ENCODE data around the gene DDB1.

Gene DDB1

GRCh38 chr11:61264371-61264770 lies 68.5 kb downstream of the DDB1 start:
- H3K9me3 ChIP-seq (ENCODE audit: insufficient read depth, low read depth, low read length): peaks cover 2% of the 10 kb centered on the region
- H3K18ac ChIP-seq (ENCODE audit: low read length): no peak overlapping the region
- H3K27me3 ChIP-seq (ENCODE audit: insufficient read depth, low read length): no peaks in the 10 kb centered on the region
- H3K79me1 ChIP-seq (ENCODE audit: low read length): no peaks in the 10 kb centered on the region
- no peak overlapping the region for H3K23ac ChIP-seq (ENCODE audit: low read length)
- no peak overlapping the region for H2AFZ ChIP-seq (ENCODE audit: insufficient read depth, low read length, poor library complexity)
- no peak overlapping the region for H2AK5ac ChIP-seq (ENCODE audit: low read length)
- no peak overlapping the region for H3K27ac ChIP-seq (ENCODE audit: low read depth, low read length)
- H3K4me2 ChIP-seq (ENCODE audit: low read length): no peak overlapping the region
- H3K4me1 ChIP-seq (ENCODE audit: control insufficient read depth in 1 of 2, insufficient read depth in 2 of 2, low read length in 2 of 2): no peaks in the 10 kb centered on the region
- no peak overlapping the region for H3K4ac ChIP-seq (ENCODE audit: low read depth, low read length)
- no peak overlapping the region for H4K8ac ChIP-seq (ENCODE audit: low read depth, low read length)
- H3K4me3 ChIP-seq (ENCODE audit: low read depth, low read length): no peak overlapping the region
- H3K14ac ChIP-seq (ENCODE audit: low read length): no peak overlapping the region
- H3K79me2 ChIP-seq (ENCODE audit: control insufficient read depth, insufficient read depth, low read length, poor library complexity): no peaks in the 10 kb centered on the region
- DNase-seq: no peak
- H4K12ac ChIP-seq (ENCODE audit: low read depth, low read length): no peak overlapping the region
- peaks cover 0 to 2% of the 10 kb centered on the region in 2 experiments for H3K36me3 ChIP-seq (ENCODE audit: control insufficient read depth in 1 of 2, insufficient read depth in 2 of 2, low read length in 2 of 2)
- no peak overlapping the region for H2BK12ac ChIP-seq (ENCODE audit: low read length)
- WGBS (ENCODE audit: extremely low coverage, insufficient coverage, insufficient read length): no CpG with 5 or more reads among the region's 6 CpGs
- H3K9ac ChIP-seq (ENCODE audit: low read length): no peak overlapping the region
- no peak overlapping the region for H4K91ac ChIP-seq (ENCODE audit: low read depth, low read length)
- H2BK120ac ChIP-seq (ENCODE audit: insufficient read depth, low read length, poor library complexity): no peak overlapping the region
- H2BK5ac ChIP-seq (ENCODE audit: low read depth, low read length, poor library complexity): no peak overlapping the region

- Histone ChIP-seq H3K14ac (ENCODE audit: low read length) (no peak overlapping the region), H3K9ac (ENCODE audit: low read length) (no peak overlapping the region), H2BK12ac (ENCODE audit: low read length) (no peak overlapping the region), H4K8ac (ENCODE audit: low read depth, low read length) (no peak overlapping the region), H2AFZ (ENCODE audit: insufficient read depth, low read length, poor library complexity) (no peak overlapping the region), H4K91ac (ENCODE audit: low read depth, low read length) (no peak overlapping the region), H3K27me3 (ENCODE audit: insufficient read depth, low read length) (no peaks in the 10 kb centered on the region), H3K36me3 (ENCODE audit: control insufficient read depth in 1 of 2, insufficient read depth in 2 of 2, low read length in 2 of 2) (peaks cover 0 to 6% of the 10 kb centered on the region in 2 experiments), H3K4ac (ENCODE audit: low read depth, low read length) (no peak overlapping the region), H2BK5ac (ENCODE audit: low read depth, low read length, poor library complexity) (no peak overlapping the region), H3K27ac (ENCODE audit: low read depth, low read length) (no peak overlapping the region), H3K23ac (ENCODE audit: low read length) (no peak overlapping the region), H3K4me3 (ENCODE audit: low read depth, low read length) (no peak overlapping the region), H3K4me2 (ENCODE audit: low read length) (no peak overlapping the region), H3K4me1 (ENCODE audit: control insufficient read depth in 1 of 2, insufficient read depth in 2 of 2, low read length in 2 of 2) (no peaks in the 10 kb centered on the region), H2BK120ac (ENCODE audit: insufficient read depth, low read length, poor library complexity) (no peak overlapping the region), H3K18ac (ENCODE audit: low read length) (no peak overlapping the region), H3K9me3 (ENCODE audit: insufficient read depth, low read depth, low read length) (no peaks in the 10 kb centered on the region), H2AK5ac (ENCODE audit: low read length) (no peak overlapping the region), H3K79me2 (ENCODE audit: control insufficient read depth, insufficient read depth, low read length, poor library complexity) (no peaks in the 10 kb centered on the region), H3K79me1 (ENCODE audit: low read length) (no peaks in the 10 kb centered on the region), H4K12ac (ENCODE audit: low read depth, low read length) (no peak overlapping the region)
- no CpG with 5 or more reads among the region's 6 CpGs for WGBS (ENCODE audit: extremely low coverage, insufficient coverage, insufficient read length)
- no peak for DNase-seq
Measured at GRCh38 chr11:61259363-61259762, 73.5 kb downstream of the DDB1 start.

DNA sequence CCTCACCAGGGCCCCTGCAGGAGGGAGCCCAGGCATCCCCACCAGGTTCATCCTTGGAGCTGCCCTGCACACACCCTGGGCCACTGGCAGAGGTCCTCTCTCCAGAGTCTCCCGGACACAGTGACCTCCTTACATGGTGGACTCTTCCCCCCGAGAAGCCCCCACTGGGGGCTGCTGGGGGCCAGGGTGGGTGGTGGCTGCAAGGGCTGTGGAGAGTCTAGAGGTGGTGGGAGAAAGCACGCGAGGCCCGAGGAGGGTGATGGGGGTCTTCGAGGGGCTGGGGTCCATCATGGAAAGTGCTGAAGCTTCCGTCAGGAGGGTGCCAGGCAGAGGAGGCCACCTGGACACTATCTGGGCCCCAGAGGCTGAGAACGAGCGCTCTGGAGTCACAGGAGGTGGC lies 74.4 kb downstream of the DDB1 start:
- Histone ChIP-seq H3K9ac (ENCODE audit: low read length) (no peak overlapping the region), H3K4ac (ENCODE audit: low read depth, low read length) (no peak overlapping the region), H4K12ac (ENCODE audit: low read depth, low read length) (no peak overlapping the region), H3K27ac (ENCODE audit: low read depth, low read length) (no peak overlapping the region), H4K8ac (ENCODE audit: low read depth, low read length) (no peak overlapping the region), H3K18ac (ENCODE audit: low read length) (no peak overlapping the region), H3K14ac (ENCODE audit: low read length) (no peak overlapping the region), H3K4me2 (ENCODE audit: low read length) (no peak overlapping the region), H2BK12ac (ENCODE audit: low read length) (no peak overlapping the region), H3K4me3 (ENCODE audit: low read depth, low read length) (no peak overlapping the region), H2AK5ac (ENCODE audit: low read length) (no peak overlapping the region), H2BK120ac (ENCODE audit: insufficient read depth, low read length, poor library complexity) (no peak overlapping the region), H3K23ac (ENCODE audit: low read length) (no peak overlapping the region), H3K36me3 (ENCODE audit: control insufficient read depth in 1 of 2, insufficient read depth in 2 of 2, low read length in 2 of 2) (peaks cover 0 to 6% of the 10 kb centered on the region in 2 experiments), H4K91ac (ENCODE audit: low read depth, low read length) (no peak overlapping the region), H3K79me1 (ENCODE audit: low read length) (no peaks in the 10 kb centered on the region), H3K27me3 (ENCODE audit: insufficient read depth, low read length) (no peaks in the 10 kb centered on the region), H3K9me3 (ENCODE audit: insufficient read depth, low read depth, low read length) (no peaks in the 10 kb centered on the region), H3K4me1 (ENCODE audit: control insufficient read depth in 1 of 2, insufficient read depth in 2 of 2, low read length in 2 of 2) (no peaks in the 10 kb centered on the region), H2BK5ac (ENCODE audit: low read depth, low read length, poor library complexity) (no peak overlapping the region), H3K79me2 (ENCODE audit: control insufficient read depth, insufficient read depth, low read length, poor library complexity) (no peaks in the 10 kb centered on the region), H2AFZ (ENCODE audit: insufficient read depth, low read length, poor library complexity) (no peak overlapping the region)
- no peak for DNase-seq
- no CpG with 5 or more reads among the region's 9 CpGs for WGBS (ENCODE audit: extremely low coverage, insufficient coverage, insufficient read length)

GRCh38 chr11:61256710-61257482 lies 76.0 kb downstream of the DDB1 start:
- no peaks in the 10 kb centered on the region for H3K9me3 ChIP-seq (ENCODE audit: insufficient read depth, low read depth, low read length)
- no peak overlapping the region for H3K4ac ChIP-seq (ENCODE audit: low read depth, low read length)
- H4K91ac ChIP-seq (ENCODE audit: low read depth, low read length): no peak overlapping the region
- H2BK12ac ChIP-seq (ENCODE audit: low read length): no peak overlapping the region
- no peak overlapping the region for H3K14ac ChIP-seq (ENCODE audit: low read length)
- no peak overlapping the region for H2BK120ac ChIP-seq (ENCODE audit: insufficient read depth, low read length, poor library complexity)
- no peak overlapping the region for H2BK5ac ChIP-seq (ENCODE audit: low read depth, low read length, poor library complexity)
- H3K18ac ChIP-seq (ENCODE audit: low read length): no peak overlapping the region
- H3K23ac ChIP-seq (ENCODE audit: low read length): no peak overlapping the region
- H3K4me2 ChIP-seq (ENCODE audit: low read length): no peak overlapping the region
- H4K12ac ChIP-seq (ENCODE audit: low read depth, low read length): no peak overlapping the region
- H3K9ac ChIP-seq (ENCODE audit: low read length): no peak overlapping the region
- H2AFZ ChIP-seq (ENCODE audit: insufficient read depth, low read length, poor library complexity): no peak overlapping the region
- no peak overlapping the region for H3K4me3 ChIP-seq (ENCODE audit: low read depth, low read length)
- no peak overlapping the region for H3K27ac ChIP-seq (ENCODE audit: low read depth, low read length)
- H3K79me1 ChIP-seq (ENCODE audit: low read length): no peaks in the 10 kb centered on the region
- DNase-seq: no peak
- no CpG with 5 or more reads among the region's 18 CpGs for WGBS (ENCODE audit: extremely low coverage, insufficient coverage, insufficient read length)
- H3K79me2 ChIP-seq (ENCODE audit: control insufficient read depth, insufficient read depth, low read length, poor library complexity): no peaks in the 10 kb centered on the region
- peaks cover 0 to 6% of the 10 kb centered on the region in 2 experiments for H3K36me3 ChIP-seq (ENCODE audit: control insufficient read depth in 1 of 2, insufficient read depth in 2 of 2, low read length in 2 of 2)
- no peak overlapping the region for H2AK5ac ChIP-seq (ENCODE audit: low read length)
- H3K27me3 ChIP-seq (ENCODE audit: insufficient read depth, low read length): no peaks in the 10 kb centered on the region
- no peaks in the 10 kb centered on the region for H3K4me1 ChIP-seq (ENCODE audit: control insufficient read depth in 1 of 2, insufficient read depth in 2 of 2, low read length in 2 of 2)
- no peak overlapping the region for H4K8ac ChIP-seq (ENCODE audit: low read depth, low read length)

Measured in trophoblast cell (in vitro differentiated cells and primary cell).